Prostate gland (tissue), 2 donors: ENCODE results near the gene EXOC2. TPM values are rescaled to one million over a fixed set of nuclear protein-coding genes. Genes with fewer than 3 reads are reported as not detected.

Experiments
- DNase-seq: peaks from one replicate; pipeline ENCODE4 v3.0.0-alpha.2; 2019; ENCODE audit warnings: low spot score
- H3K27ac ChIP-seq, 2 donors: fragments of 200-600 bp; sonication (generic); 2 replicates each; pipeline ENCODE4 v1.5.1; 2017 to 2019
- H3K27me3 ChIP-seq: fragments of 200-600 bp; sonication (generic); replicated peaks from 2 replicates; pipeline ENCODE4 v1.5.1; 2019; ENCODE audit not compliant: insufficient read depth
- H3K36me3 ChIP-seq, 2 donors: fragments of 200-600 bp; sonication (generic); 1 replicate in 1 of 2; 2 replicates in 1 of 2; pipeline versions ENCODE4 v1.5.1 to v1.8.1; 2017 to 2019
- H3K4me1 ChIP-seq: fragments of 200-600 bp; sonication (generic); replicated peaks from 2 replicates; pipeline ENCODE4 v1.5.1; 2019
- H3K4me3 ChIP-seq, 2 donors: fragments of 200-600 bp; sonication (generic); 2 replicates each; pipeline ENCODE4 v1.5.1; 2017 to 2019
- H3K9me3 ChIP-seq: fragments of 200-600 bp; sonication (generic); 2 replicates; pipeline ENCODE4 v1.5.1; 2017
- POLR2A ChIP-seq: fragments of 450-650 bp; IDR thresholded peaks from one replicate; pipeline ENCODE4 v1.6.1; 2016; ENCODE audit warnings: antibody characterized with exemption, mild to moderate bottlenecking
- POLR2AphosphoS5 ChIP-seq: sonication (generic); formaldehyde crosslinking; IDR thresholded peaks from one replicate; pipeline ENCODE4 v1.6.1; 2017; ENCODE audit warnings: antibody characterized with exemption
- WGBS: methylation state at CpG from one replicate; pipeline ENCODE4 v1.1.5; 2018; 5-methylcytosine and 5-hydroxymethylcytosine counted together
- intact Hi-C: fragments of 100-400 bp; cut with DNase I; formaldehyde crosslinking; loops from one replicate; pipeline ENCODE4 v1.14.2; 2022
- total RNA-seq, 2 donors: library from RNA; depleted of rRNA; stranded (reverse); fragments of >200 nt; gene quantifications; one replicate each; pipeline ENCODE4 v1.1.0, GENCODE V29; 2016
- TF ChIP-seq, protein P1 (sequence below), 4 experiments: fragments of 200-600 bp in 2 of 4; fragments of 450-650 bp in 2 of 4; sonication (generic) in 2 of 4; IDR thresholded peaks; 1 replicate in 3 of 4; 2 replicates in 1 of 4; pipeline ENCODE4 v1.5.1; 2016 to 2019; ENCODE audit warnings: antibody characterized with exemption in 4 of 4, mild to moderate bottlenecking in 2 of 4, moderate library complexity in 2 of 4

EXOC2 gene
- total RNA-seq, 2 donors from 2014 or later = 18.2 to 30.8 TPM

DNA sequence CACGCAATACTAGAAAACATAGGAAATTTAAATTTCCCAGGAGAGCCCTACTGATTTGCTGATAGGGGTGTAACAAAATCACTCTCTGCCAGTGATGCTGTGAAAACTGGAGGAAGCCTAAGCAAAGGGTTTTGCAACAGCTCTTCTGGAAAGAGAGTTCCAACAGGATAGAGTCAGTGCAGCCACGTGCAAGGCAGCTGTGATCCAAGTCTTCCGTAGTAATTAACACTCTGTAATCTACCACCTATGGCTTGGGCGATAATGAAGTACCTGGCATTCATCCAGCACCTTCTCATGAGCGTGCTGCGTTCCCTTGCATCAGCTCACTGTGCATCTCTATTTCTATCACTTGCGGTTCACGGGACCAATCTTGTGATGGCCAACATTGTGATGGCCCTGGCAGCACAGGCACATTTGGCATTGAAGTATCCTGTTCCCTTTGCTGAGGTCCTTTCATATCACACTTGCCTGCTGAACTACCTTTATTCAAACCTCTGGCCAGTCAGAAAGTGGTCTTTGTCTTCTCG lies 253.2 kb downstream of the EXOC2 start:
- H3K27ac ChIP-seq = no peak overlapping the region
- H3K36me3 ChIP-seq = no peaks in the 10 kb centered on the region
- TF ChIP-seq POLR2AphosphoS5 (no peak), POLR2A (no peak)
- TF ChIP-seq, protein P1, sequence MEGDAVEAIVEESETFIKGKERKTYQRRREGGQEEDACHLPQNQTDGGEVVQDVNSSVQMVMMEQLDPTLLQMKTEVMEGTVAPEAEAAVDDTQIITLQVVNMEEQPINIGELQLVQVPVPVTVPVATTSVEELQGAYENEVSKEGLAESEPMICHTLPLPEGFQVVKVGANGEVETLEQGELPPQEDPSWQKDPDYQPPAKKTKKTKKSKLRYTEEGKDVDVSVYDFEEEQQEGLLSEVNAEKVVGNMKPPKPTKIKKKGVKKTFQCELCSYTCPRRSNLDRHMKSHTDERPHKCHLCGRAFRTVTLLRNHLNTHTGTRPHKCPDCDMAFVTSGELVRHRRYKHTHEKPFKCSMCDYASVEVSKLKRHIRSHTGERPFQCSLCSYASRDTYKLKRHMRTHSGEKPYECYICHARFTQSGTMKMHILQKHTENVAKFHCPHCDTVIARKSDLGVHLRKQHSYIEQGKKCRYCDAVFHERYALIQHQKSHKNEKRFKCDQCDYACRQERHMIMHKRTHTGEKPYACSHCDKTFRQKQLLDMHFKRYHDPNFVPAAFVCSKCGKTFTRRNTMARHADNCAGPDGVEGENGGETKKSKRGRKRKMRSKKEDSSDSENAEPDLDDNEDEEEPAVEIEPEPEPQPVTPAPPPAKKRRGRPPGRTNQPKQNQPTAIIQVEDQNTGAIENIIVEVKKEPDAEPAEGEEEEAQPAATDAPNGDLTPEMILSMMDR (IDR thresholded peaks at IDR 0.05) = no peak
- no peak overlapping the region for H3K4me3 ChIP-seq
- H3K9me3 ChIP-seq = no peaks in the 10 kb centered on the region
- DNase-seq = no peak
- WGBS = 72% methylated on average over 9 of the region's 9 CpGs
- intact Hi-C loops = no loop called here
- no peaks in the 10 kb centered on the region for H3K4me1 ChIP-seq
- H3K27me3 ChIP-seq = no peaks in the 10 kb centered on the region

DNA sequence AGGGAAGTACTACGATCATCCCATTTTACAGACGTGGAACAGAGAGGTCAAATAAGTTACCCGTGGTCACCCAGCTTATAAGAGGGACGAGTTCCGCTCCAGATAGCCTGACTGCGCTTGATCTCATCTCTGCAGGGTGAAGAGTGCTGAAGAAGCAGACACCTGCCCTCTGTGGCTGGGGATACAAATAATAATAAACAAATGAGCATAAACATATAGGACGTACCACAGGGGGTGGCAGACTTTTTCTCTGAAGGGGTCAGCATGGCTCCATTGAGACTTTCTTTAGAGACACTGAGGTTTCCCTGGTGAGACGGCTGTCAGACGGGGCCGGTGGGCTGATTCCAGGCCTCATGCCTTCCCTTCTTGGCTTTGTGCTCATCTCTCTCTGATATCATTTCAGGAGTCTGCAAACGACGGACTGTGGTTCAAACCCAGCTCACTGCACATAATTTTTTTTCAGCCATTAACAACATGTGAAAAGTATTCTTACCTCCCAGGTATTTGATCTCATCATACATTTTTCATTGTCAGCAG lies 254.2 kb downstream of the EXOC2 start:
- no peaks in the 10 kb centered on the region for H3K4me1 ChIP-seq
- no peaks in the 10 kb centered on the region for H3K36me3 ChIP-seq
- TF ChIP-seq POLR2A = no peak
- TF ChIP-seq POLR2AphosphoS5 = no peak
- TF ChIP-seq, protein P1 (IDR thresholded peaks at IDR 0.05) = no peak
- H3K27ac ChIP-seq = no peak overlapping the region
- H3K9me3 ChIP-seq = no peaks in the 10 kb centered on the region
- 77% methylated on average over 12 of the region's 12 CpGs for WGBS
- H3K4me3 ChIP-seq = no peak overlapping the region
- no peaks in the 10 kb centered on the region for H3K27me3 ChIP-seq
- DNase-seq = no peak
- intact Hi-C loops = no loop called here

DNA sequence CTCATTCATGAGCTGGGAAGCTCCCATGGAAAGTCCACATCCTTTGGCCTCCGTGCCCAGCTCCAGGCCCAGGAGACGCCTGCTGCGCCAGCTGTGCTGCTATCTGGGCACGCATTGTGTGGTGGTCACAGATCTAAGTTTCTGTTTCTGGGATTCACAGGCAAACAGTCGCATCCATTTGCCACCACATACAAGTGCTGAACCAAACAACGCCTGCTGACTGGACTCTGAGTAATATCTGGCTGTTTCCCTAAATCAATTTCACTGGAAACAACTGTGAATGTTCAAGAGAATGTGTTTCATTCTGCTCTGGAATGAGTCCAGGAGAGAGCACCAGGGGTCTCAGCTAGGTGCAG lies 255.9 kb downstream of the EXOC2 start:
- H3K9me3 ChIP-seq = no peaks in the 10 kb centered on the region
- intact Hi-C loops = no loop called here
- 92% methylated on average over 6 of the region's 6 CpGs for WGBS
- H3K4me1 ChIP-seq = no peaks in the 10 kb centered on the region
- no peak overlapping the region for H3K27ac ChIP-seq
- H3K4me3 ChIP-seq = no peak overlapping the region
- no peaks in the 10 kb centered on the region for H3K27me3 ChIP-seq
- no peak for DNase-seq
- H3K36me3 ChIP-seq = no peaks in the 10 kb centered on the region
- TF ChIP-seq, protein P1 (IDR thresholded peaks at IDR 0.05) = no peak
- TF ChIP-seq POLR2AphosphoS5 (no peak), POLR2A (no peak)

DNA sequence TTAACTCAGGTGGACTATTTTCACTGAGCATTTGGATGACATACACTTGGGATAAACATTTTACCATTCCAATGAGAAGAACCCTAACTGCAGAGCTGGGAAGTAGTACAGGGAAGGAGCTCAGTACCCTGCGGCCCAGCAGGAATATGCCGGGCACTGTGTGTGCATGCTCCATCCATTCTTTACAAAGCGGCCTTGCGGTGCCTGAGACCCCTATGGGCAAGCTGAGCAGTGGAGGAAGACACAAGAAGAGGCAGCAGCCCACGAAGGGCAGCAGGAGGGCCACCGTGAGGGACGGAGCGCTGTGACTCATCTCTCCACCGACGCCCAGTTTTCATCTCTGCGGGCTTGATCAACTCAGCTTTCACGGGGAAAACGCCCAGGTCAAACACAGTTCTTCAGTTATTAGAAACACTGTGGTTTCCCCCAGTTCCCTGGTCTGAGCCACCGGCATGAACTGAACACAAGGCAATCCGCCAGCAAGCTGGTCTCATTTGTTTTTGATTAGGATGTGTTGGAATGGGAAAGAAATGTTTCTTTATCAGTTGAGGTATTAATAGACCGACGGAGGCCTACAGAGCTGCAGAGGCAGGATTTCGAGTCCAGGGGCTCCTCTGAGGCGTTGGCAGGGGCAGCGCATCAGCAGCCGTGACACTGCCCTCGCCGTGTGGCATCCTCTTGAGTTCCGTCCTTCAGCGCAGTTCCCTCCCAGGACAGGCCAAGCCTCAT lies 256.5 kb downstream of the EXOC2 start:
- no peaks in the 10 kb centered on the region for H3K36me3 ChIP-seq
- no peaks in the 10 kb centered on the region for H3K27me3 ChIP-seq
- WGBS = 85% methylated on average over 25 of the region's 25 CpGs
- H3K4me3 ChIP-seq = no peak overlapping the region
- TF ChIP-seq POLR2AphosphoS5 (no peak), POLR2A (no peak)
- TF ChIP-seq, protein P1 (IDR thresholded peaks at IDR 0.05) = no peak
- H3K9me3 ChIP-seq = no peaks in the 10 kb centered on the region
- DNase-seq = no peak
- H3K4me1 ChIP-seq = no peaks in the 10 kb centered on the region
- intact Hi-C loops = no loop called here
- H3K27ac ChIP-seq = no peak overlapping the region
